CD8-positive, alpha-beta memory T cell (primary cell): Measurements from ENCODE around the gene HCK. TPM values are rescaled to one million over a fixed set of nuclear protein-coding genes. Genes with fewer than 3 reads are reported as not detected.

ENCODE experiments used
- CTCF ChIA-PET: fragments of 350-600 bp; sonication (Branson Sonifier 250); formaldehyde crosslinking; loops from one replicate; lab custom pipeline; 2021; ENCODE audit warnings: antibody characterized with exemption; lab: Charles Lee
- POLR2A ChIA-PET: fragments of 350-600 bp; sonication (Branson Sonifier 250); formaldehyde crosslinking; loops from one replicate; lab custom pipeline; 2021; ENCODE audit warnings: antibody characterized with exemption; lab: Charles Lee
- DNase-seq, 5 donors: peaks; one replicate each; pipeline versions ENCODE4 v3.0.0 to v3.0.0-alpha.2; 2020 to 2022; ENCODE audit warnings: mixed read lengths in 1 of 5
- H3K27ac ChIP-seq: one replicate; pipeline ENCODE4 v1.7.0; 2013; ENCODE audit warnings: low read depth, mild to moderate bottlenecking, low read length, moderate library complexity
- H3K27me3 ChIP-seq: 2 replicates; pipeline ENCODE4 v1.7.0; 2013; ENCODE audit warnings: low read length, mild to moderate bottlenecking; ENCODE audit not compliant: insufficient read depth, poor library complexity, severe bottlenecking
- H3K36me3 ChIP-seq: 2 replicates; pipeline ENCODE4 v1.7.0; 2013; ENCODE audit warnings: mild to moderate bottlenecking, low read length, moderate library complexity; ENCODE audit not compliant: insufficient read depth
- H3K4me1 ChIP-seq: 2 replicates; pipeline ENCODE4 v1.7.0; 2013; ENCODE audit warnings: mild to moderate bottlenecking, low read length, moderate library complexity; ENCODE audit not compliant: insufficient read depth
- H3K4me3 ChIP-seq: 2 replicates; pipeline ENCODE4 v1.7.0; 2013; ENCODE audit warnings: mild to moderate bottlenecking, low read length
- H3K9me3 ChIP-seq: 2 replicates; pipeline ENCODE4 v1.7.0; 2013; ENCODE audit warnings: mild to moderate bottlenecking, low read length
- H3K27ac Mint-ChIP-seq, 8 donors: one replicate each; pipeline ENCODE4 v1.8.0; 2020 to 2021; ENCODE audit warnings: mixed read lengths in 8 of 8, mild to moderate bottlenecking in 6 of 8, inconsistent platforms in 3 of 8, moderate library complexity in 3 of 8
- H3K27me3 Mint-ChIP-seq, 2 donors: one replicate each; pipeline ENCODE4 v1.8.0; 2020 to 2021; ENCODE audit warnings: mixed read lengths in 2 of 2, mild to moderate bottlenecking in 1 of 2, moderate library complexity in 1 of 2
- H3K36me3 Mint-ChIP-seq, 3 donors: one replicate each; pipeline ENCODE4 v1.8.0; 2020 to 2021; ENCODE audit warnings: mixed read lengths in 3 of 3, inconsistent platforms in 1 of 3, mild to moderate bottlenecking in 1 of 3
- H3K4me1 Mint-ChIP-seq, 3 donors: one replicate each; pipeline ENCODE4 v1.8.0; 2020 to 2021; ENCODE audit warnings: mixed read lengths in 3 of 3, inconsistent platforms in 1 of 3, mild to moderate bottlenecking in 1 of 3
- H3K4me3 Mint-ChIP-seq, 7 donors: one replicate each; pipeline ENCODE4 v1.8.0; 2020 to 2021; ENCODE audit warnings: mixed read lengths in 7 of 7, mild to moderate bottlenecking in 6 of 7, moderate library complexity in 4 of 7, inconsistent platforms in 2 of 7
- H3K9me3 Mint-ChIP-seq, 5 donors: one replicate each; pipeline ENCODE4 v1.8.0; 2020 to 2022; ENCODE audit warnings: mixed read lengths in 5 of 5, mild to moderate bottlenecking in 3 of 5, moderate library complexity in 2 of 5, inconsistent platforms in 1 of 5
- polyA plus RNA-seq: library from polyadenylated mRNA; unstranded; fragments of 300-500 nt; fragmentation: Illumina TruSeq; gene quantifications from one replicate; pipeline ENCODE4 v1.2.3, GENCODE V29; 2021
- total RNA-seq, 2 experiments: library from RNA; stranded (reverse); gene quantifications; one replicate each; pipeline ENCODE4 v1.2.3, GENCODE V29; 2021

HCK gene
- total and polyA plus RNA-seq, 3 experiments from 2014 or later = 0.28 to 0.53 TPM; not detected in 1

DNA sequence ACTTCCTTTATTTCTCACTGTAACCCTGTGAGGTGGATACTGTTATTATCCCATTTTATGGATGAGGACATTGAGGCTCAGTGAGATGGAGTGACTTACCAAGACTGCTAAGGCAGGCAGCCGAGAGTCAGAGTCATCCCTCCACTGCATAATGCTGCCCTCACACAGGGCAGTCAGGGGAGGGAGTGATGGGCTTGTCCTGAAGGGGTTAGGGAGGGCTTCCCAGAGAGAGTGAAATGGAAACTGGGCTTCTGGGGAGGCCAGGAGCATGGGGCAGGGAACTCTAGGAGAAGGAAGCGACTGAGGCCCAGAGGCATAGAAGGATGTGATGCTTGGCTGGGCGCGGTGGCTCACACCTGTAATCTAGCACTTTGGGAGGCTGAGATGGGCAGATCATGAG is 88.6 kb downstream of the HCK start:
- H3K4me3 ChIP-seq = no peak overlapping the region
- no peak for DNase-seq
- no peaks in the 10 kb centered on the region for H3K4me1 ChIP-seq
- ChIA-PET POLR2A (no interaction called here), CTCF (no interaction called here)
- peaks cover 82% of the 10 kb centered on the region for H3K36me3 ChIP-seq
- Mint-ChIP-seq H3K27ac (peak overlapping the region in 2 of 8 donors; percentile 17 to 74), H3K27me3 (peaks cover 0 to 1% of the 10 kb centered on the region in 2 donors), H3K4me3 (no peak overlapping the region), H3K36me3 (peaks cover 19 to 94% (median 36%) of the 10 kb centered on the region in 3 donors), H3K9me3 (no peaks in the 10 kb centered on the region), H3K4me1 (peaks cover 0 to 5% (median 3%) of the 10 kb centered on the region in 3 donors)
- H3K27ac ChIP-seq = no peak overlapping the region
- no peaks in the 10 kb centered on the region for H3K27me3 ChIP-seq
- H3K9me3 ChIP-seq = no peaks in the 10 kb centered on the region

DNA sequence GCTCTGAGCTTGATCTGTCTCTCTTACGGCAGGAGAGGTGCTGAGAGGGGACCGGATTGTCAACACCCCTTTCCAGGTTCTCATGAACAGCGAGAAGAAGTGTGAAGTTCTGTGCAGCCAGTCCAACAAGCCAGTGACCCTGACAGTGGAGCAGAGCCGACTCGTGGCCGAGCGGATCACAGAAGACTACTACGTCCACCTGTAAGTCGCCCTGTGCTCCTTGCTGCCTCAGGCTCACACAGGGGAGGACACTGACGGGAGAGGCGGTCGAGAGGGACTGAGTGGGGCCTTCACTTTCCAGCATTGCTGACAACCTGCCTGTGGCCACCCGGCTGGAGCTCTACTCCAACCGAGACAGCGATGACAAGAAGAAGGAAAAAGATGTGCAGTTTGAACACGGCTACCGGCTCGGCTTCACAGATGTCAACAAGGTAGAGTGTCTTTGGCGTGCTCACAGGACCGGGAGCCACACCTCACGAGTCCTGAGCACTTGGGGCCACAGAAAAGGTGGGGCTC is 89.5 kb downstream of the HCK start:
- H3K27me3 ChIP-seq = no peaks in the 10 kb centered on the region
- no peaks in the 10 kb centered on the region for H3K4me1 ChIP-seq
- no peak overlapping the region for H3K4me3 ChIP-seq
- H3K4me3 Mint-ChIP-seq = no peak overlapping the region
- H3K9me3 Mint-ChIP-seq = no peaks in the 10 kb centered on the region
- no peak for DNase-seq
- peak overlapping the region in 1 of 8 donors; percentile 81 for H3K27ac Mint-ChIP-seq
- no peak overlapping the region for H3K27ac ChIP-seq
- peaks cover 0 to 5% (median 3%) of the 10 kb centered on the region in 3 donors for H3K4me1 Mint-ChIP-seq
- H3K36me3 ChIP-seq = peaks cover 82% of the 10 kb centered on the region
- H3K36me3 Mint-ChIP-seq = peaks cover 26 to 94% (median 42%) of the 10 kb centered on the region in 3 donors
- H3K9me3 ChIP-seq = no peaks in the 10 kb centered on the region
- peaks cover 0 to 1% of the 10 kb centered on the region in 2 donors for H3K27me3 Mint-ChIP-seq
- CTCF ChIA-PET = no interaction called here
- POLR2A ChIA-PET = no interaction called here

GRCh38 chr20:32142088-32142487 is 90.0 kb downstream of the HCK start:
- CTCF ChIA-PET = no interaction called here
- H3K27me3 Mint-ChIP-seq = peaks cover 0 to under 1% of the 10 kb centered on the region in 2 donors
- no peaks in the 10 kb centered on the region for H3K9me3 Mint-ChIP-seq
- H3K36me3 ChIP-seq = peaks cover 81% of the 10 kb centered on the region
- no peak overlapping the region for H3K27ac ChIP-seq
- no peaks in the 10 kb centered on the region for H3K9me3 ChIP-seq
- POLR2A ChIA-PET = no interaction called here
- H3K4me1 ChIP-seq = no peaks in the 10 kb centered on the region
- peak overlapping the region in 1 of 8 donors; percentile 66 for H3K27ac Mint-ChIP-seq
- peaks cover 26 to 94% (median 44%) of the 10 kb centered on the region in 3 donors for H3K36me3 Mint-ChIP-seq
- peaks cover 0 to 5% (median 3%) of the 10 kb centered on the region in 3 donors for H3K4me1 Mint-ChIP-seq
- no peaks in the 10 kb centered on the region for H3K27me3 ChIP-seq
- no peak overlapping the region for H3K4me3 ChIP-seq
- DNase-seq = no peak
- H3K4me3 Mint-ChIP-seq = no peak overlapping the region

GRCh38 chr20:32142991-32143390 is 90.9 kb downstream of the HCK start:
- Mint-ChIP-seq H3K27ac (peak overlapping the region in 1 of 8 donors; percentile 83), H3K27me3 (no peaks in the 10 kb centered on the region), H3K4me1 (peaks cover 0 to 5% (median 2%) of the 10 kb centered on the region in 3 donors), H3K36me3 (peaks cover 21 to 89% (median 44%) of the 10 kb centered on the region in 3 donors), H3K4me3 (no peak overlapping the region), H3K9me3 (no peaks in the 10 kb centered on the region)
- Histone ChIP-seq H3K27ac (no peak overlapping the region), H3K4me1 (no peaks in the 10 kb centered on the region), H3K9me3 (no peaks in the 10 kb centered on the region), H3K27me3 (no peaks in the 10 kb centered on the region), H3K36me3 (peaks cover 74% of the 10 kb centered on the region), H3K4me3 (no peak overlapping the region)
- POLR2A ChIA-PET = no interaction called here
- CTCF ChIA-PET = no interaction called here
- DNase-seq = no peak

GRCh38 chr20:32144898-32145662 is 93.0 kb downstream of the HCK start:
- DNase-seq = no peak
- CTCF ChIA-PET = no interaction called here
- no peaks in the 10 kb centered on the region for H3K9me3 Mint-ChIP-seq
- Histone ChIP-seq H3K9me3 (no peaks in the 10 kb centered on the region), H3K27ac (no peak overlapping the region), H3K36me3 (peaks cover 66% of the 10 kb centered on the region), H3K27me3 (no peaks in the 10 kb centered on the region), H3K4me1 (no peaks in the 10 kb centered on the region), H3K4me3 (no peak overlapping the region)
- H3K36me3 Mint-ChIP-seq = peaks cover 16 to 88% (median 35%) of the 10 kb centered on the region in 3 donors
- H3K4me1 Mint-ChIP-seq = no peaks in the 10 kb centered on the region
- no peak overlapping the region for H3K4me3 Mint-ChIP-seq
- H3K27me3 Mint-ChIP-seq = no peaks in the 10 kb centered on the region
- peak overlapping the region in 3 of 8 donors; percentile 14 to 83 (median 51) for H3K27ac Mint-ChIP-seq
- POLR2A ChIA-PET = no interaction called here

GRCh38 chr20:32149566-32150170 is 97.6 kb downstream of the HCK start:
- POLR2A ChIA-PET = no interaction called here
- Histone ChIP-seq H3K27me3 (no peaks in the 10 kb centered on the region), H3K4me1 (no peaks in the 10 kb centered on the region), H3K4me3 (no peak overlapping the region), H3K36me3 (peaks cover 53% of the 10 kb centered on the region), H3K9me3 (no peaks in the 10 kb centered on the region), H3K27ac (no peak overlapping the region)
- DNase-seq = no peak
- Mint-ChIP-seq H3K36me3 (peaks cover 11 to 81% (median 22%) of the 10 kb centered on the region in 3 donors), H3K4me1 (no peaks in the 10 kb centered on the region), H3K27me3 (no peaks in the 10 kb centered on the region), H3K4me3 (no peak overlapping the region), H3K9me3 (no peaks in the 10 kb centered on the region), H3K27ac (peak overlapping the region in 1 of 8 donors; percentile 12)
- CTCF ChIA-PET = no interaction called here

- no peak overlapping the region for H3K4me3 Mint-ChIP-seq
- H3K9me3 Mint-ChIP-seq = no peaks in the 10 kb centered on the region
- CTCF ChIA-PET = no interaction called here
These were observed 98.3 kb downstream of the HCK start for GRCh38 chr20:32150291-32150848.

More at GRCh38 chr20:32150291-32150848, 98.3 kb downstream of the HCK start:
- no peaks in the 10 kb centered on the region for H3K27me3 Mint-ChIP-seq
- H3K36me3 Mint-ChIP-seq = peaks cover 9 to 82% (median 21%) of the 10 kb centered on the region in 3 donors
- H3K4me3 ChIP-seq = no peak overlapping the region
- H3K9me3 ChIP-seq = no peaks in the 10 kb centered on the region
- POLR2A ChIA-PET = no interaction called here
- H3K36me3 ChIP-seq = peaks cover 47% of the 10 kb centered on the region
- H3K4me1 ChIP-seq = no peaks in the 10 kb centered on the region
- DNase-seq = no peak
- H3K27me3 ChIP-seq = no peaks in the 10 kb centered on the region
- no peak overlapping the region for H3K27ac ChIP-seq
- H3K4me1 Mint-ChIP-seq = no peaks in the 10 kb centered on the region
- peak overlapping the region in 2 of 8 donors; percentile 2 to 60 for H3K27ac Mint-ChIP-seq
